Naive thymus-derived CD4-positive, alpha-beta T cell (primary cell): ENCODE data around the gene MYRF. TPM values are rescaled to one million over a fixed set of nuclear protein-coding genes. Genes with fewer than 3 reads are reported as not detected.

Experiments
- ATAC-seq: fragments of 150-1000 bp; cut with Tn5 transposase; 2 replicates; pipeline ENCODE4 v1.10.0; 2021; ENCODE audit warnings: mild to moderate bottlenecking, moderate library complexity
- CTCF ChIA-PET: fragments of 350-600 bp; sonication (Branson Sonifier 250); formaldehyde crosslinking; loops from one replicate; lab custom pipeline; 2021; ENCODE audit warnings: antibody characterized with exemption; lab: Charles Lee
- POLR2A ChIA-PET: fragments of 350-600 bp; sonication (Branson Sonifier 250); formaldehyde crosslinking; loops from one replicate; lab custom pipeline; 2021; ENCODE audit warnings: antibody characterized with exemption, inconsistent platforms; lab: Charles Lee
- DNase-seq, 9 donors: peaks; one replicate each; pipeline versions ENCODE4 v3.0.0 to v3.0.0-alpha.2; 2020 to 2022; ENCODE audit warnings: mixed read lengths in 1 of 9
- H3K27ac ChIP-seq: one replicate; pipeline ENCODE4 v1.7.0; 2013; ENCODE audit warnings: mild to moderate bottlenecking, low read depth, low read length, moderate library complexity
- H3K27me3 ChIP-seq, 2 donors: one replicate each; pipeline ENCODE4 v1.7.0; 2013; ENCODE audit warnings: low read length in 2 of 2, mild to moderate bottlenecking in 2 of 2, moderate library complexity in 2 of 2; ENCODE audit not compliant: control insufficient read depth in 2 of 2, insufficient read depth in 2 of 2
- H3K36me3 ChIP-seq, 3 experiments: 1 replicate in 2 of 3; 2 replicates in 1 of 3; pipeline ENCODE4 v1.7.0; 2013; ENCODE audit warnings: low read length in 3 of 3, mild to moderate bottlenecking in 3 of 3, moderate library complexity in 1 of 3; ENCODE audit not compliant: insufficient read depth in 3 of 3, control insufficient read depth in 2 of 3
- H3K4me1 ChIP-seq, 2 donors: one replicate each; pipeline ENCODE4 v1.7.0; 2013; ENCODE audit warnings: low read length in 2 of 2, mild to moderate bottlenecking in 2 of 2, moderate library complexity in 1 of 2; ENCODE audit not compliant: control insufficient read depth in 2 of 2, insufficient read depth in 2 of 2
- H3K4me3 ChIP-seq: 2 replicates; pipeline ENCODE4 v1.7.0; 2013; ENCODE audit warnings: mild to moderate bottlenecking, low read length
- H3K9me3 ChIP-seq, 3 experiments: 1 replicate in 2 of 3; 2 replicates in 1 of 3; pipeline ENCODE4 v1.7.0; 2013; ENCODE audit warnings: low read length in 3 of 3; ENCODE audit not compliant: control insufficient read depth in 2 of 3
- H3K27ac Mint-ChIP-seq, 9 donors: one replicate each; pipeline ENCODE4 v1.8.0; 2020 to 2022; ENCODE audit warnings: mixed read lengths in 9 of 9, mild to moderate bottlenecking in 8 of 9, moderate library complexity in 5 of 9, inconsistent platforms in 2 of 9
- H3K27me3 Mint-ChIP-seq, 5 donors: one replicate each; pipeline ENCODE4 v1.8.0; 2021 to 2022; ENCODE audit warnings: mixed read lengths in 5 of 5, mild to moderate bottlenecking in 1 of 5
- H3K36me3 Mint-ChIP-seq, 5 donors: one replicate each; pipeline ENCODE4 v1.8.0; 2020 to 2022; ENCODE audit warnings: mixed read lengths in 5 of 5, mild to moderate bottlenecking in 3 of 5, inconsistent platforms in 1 of 5
- H3K4me1 Mint-ChIP-seq, 7 donors: one replicate each; pipeline ENCODE4 v1.8.0; 2020 to 2022; ENCODE audit warnings: mixed read lengths in 7 of 7, mild to moderate bottlenecking in 3 of 7, inconsistent platforms in 1 of 7
- H3K4me3 Mint-ChIP-seq, 10 donors: one replicate each; pipeline ENCODE4 v1.8.0; 2020 to 2022; ENCODE audit warnings: mild to moderate bottlenecking in 10 of 10, mixed read lengths in 10 of 10, moderate library complexity in 6 of 10, inconsistent platforms in 2 of 10
- H3K9me3 Mint-ChIP-seq, 11 donors: one replicate each; pipeline ENCODE4 v1.8.0; 2020 to 2022; ENCODE audit warnings: mixed read lengths in 11 of 11, mild to moderate bottlenecking in 4 of 11, inconsistent platforms in 1 of 11, moderate library complexity in 1 of 11
- intact Hi-C, 2 donors: fragments of 100-400 bp; cut with micrococcal nuclease; formaldehyde crosslinking; loops; one replicate each; pipeline ENCODE4 v1.15.1; 2023
- polyA plus RNA-seq, 2 donors: library from polyadenylated mRNA; unstranded; fragments of 300-500 nt; fragmentation: Illumina TruSeq; gene quantifications; one replicate each; pipeline ENCODE4 v1.2.3, GENCODE V29; 2021
- total RNA-seq, 6 experiments: library from RNA in 5 of 6; stranded (reverse) in 5 of 6; gene quantifications; 1 replicate in 5 of 6; 2 replicates in 1 of 6; pipeline ENCODE4 v1.2.3 and lab custom pipeline; 2021 to 2026

Gene MYRF
- total and polyA plus RNA-seq, 7 experiments from 2014 or later = 0.19 to 1.5 (median 0.36) TPM; not detected in 1

- DNase-seq = no peak
- no peak overlapping the region for H3K4me3 Mint-ChIP-seq
- peaks cover 0 to 2% (median 0%) of the 10 kb centered on the region in 11 donors for H3K9me3 Mint-ChIP-seq
- H3K4me1 Mint-ChIP-seq = peaks cover 0 to 16% (median 12%) of the 10 kb centered on the region in 7 donors
- peaks cover 0 to 10% of the 10 kb centered on the region in 2 donors for H3K27me3 ChIP-seq
- intact Hi-C loops = no loop called here
- H3K36me3 Mint-ChIP-seq = peaks cover 0 to 12% (median 0%) of the 10 kb centered on the region in 5 donors
- peaks cover 0 to 9% (median 3%) of the 10 kb centered on the region in 5 donors for H3K27me3 Mint-ChIP-seq
- no peak overlapping the region for H3K4me3 ChIP-seq
- no peak overlapping the region for H3K27ac ChIP-seq
- ATAC-seq = no peak
- peaks cover 7 to 8% of the 10 kb centered on the region in 2 donors for H3K4me1 ChIP-seq
- H3K27ac Mint-ChIP-seq = no peak overlapping the region
- no peaks in the 10 kb centered on the region for H3K9me3 ChIP-seq
- ChIA-PET CTCF (no interaction called here), POLR2A (interaction anchor here (0.8 kb wide), 1 partner anchor 147 kb away, joined by 3 read pairs; no protein-coding TSS in a partner anchor)
- no peaks in the 10 kb centered on the region for H3K36me3 ChIP-seq
Measured at GRCh38 chr11:61820174-61820573, 67.7 kb downstream of the MYRF start.

- ATAC-seq (peak; percentile 26), DNase-seq (no peak)
- H3K4me3 ChIP-seq = peak overlapping the region; percentile 64
- intact Hi-C loops = loop anchor here (1.0 to 5.0 kb wide), 3 partner anchors 10 to 65 kb away; partner anchors contain the start of genes FADS1 (in 2 of the 2) and FADS3 (in 1 of the 2)
- Mint-ChIP-seq H3K4me1 (peaks cover 10 to 44% (median 17%) of the 10 kb centered on the region in 7 donors), H3K27ac (peak overlapping the region in 3 of 9 donors; percentile 73 to 93 (median 86)), H3K36me3 (peaks cover 0 to 17% (median 3%) of the 10 kb centered on the region in 5 donors), H3K9me3 (peaks cover 0 to 3% (median 0%) of the 10 kb centered on the region in 11 donors), H3K4me3 (peak overlapping the region; percentile 64 to 91 (median 82)), H3K27me3 (peaks cover 0 to 34% (median 23%) of the 10 kb centered on the region in 5 donors)
- no peaks in the 10 kb centered on the region for H3K9me3 ChIP-seq
- POLR2A ChIA-PET = no interaction called here
- H3K36me3 ChIP-seq = no peaks in the 10 kb centered on the region
- CTCF ChIA-PET = no interaction called here
- peak overlapping the region; percentile 43 for H3K27ac ChIP-seq
- H3K27me3 ChIP-seq = no peaks in the 10 kb centered on the region
- peaks cover 5 to 11% of the 10 kb centered on the region in 2 donors for H3K4me1 ChIP-seq
Measured at GRCh38 chr11:61826930-61827570, 74.6 kb downstream of the MYRF start.

GRCh38 chr11:61827571-61828378, 75.3 kb downstream of the MYRF start, which contains the start of gene FADS2:
FADS2 (plus strand) TSS chr11:61828300; CDS start chr11:61828391, 91 bp downstream.
- peak; percentile 92 for ATAC-seq
- peak within 1 kb of the TSS; percentile 64 for H3K4me3 ChIP-seq
- H3K9me3 ChIP-seq = no peaks in the 10 kb centered on the region
- H3K27me3 ChIP-seq = no peaks in the 10 kb centered on the region
- Mint-ChIP-seq H3K4me1 (peaks cover 10 to 51% (median 21%) of the 10 kb centered on the region in 7 donors), H3K36me3 (peaks cover 0 to 17% (median 3%) of the 10 kb centered on the region in 5 donors), H3K27me3 (peaks cover 0 to 38% (median 24%) of the 10 kb centered on the region in 5 donors), H3K9me3 (peaks cover 0 to 3% (median 0%) of the 10 kb centered on the region in 11 donors), H3K4me3 (peak within 1 kb of the TSS; percentile 77 to 91 (median 84)), H3K27ac (peak within 1 kb of the TSS in 4 of 9 donors; percentile 14 to 93 (median 80))
- H3K27ac ChIP-seq = peak within 1 kb of the TSS; percentile 43
- peaks cover 5 to 11% of the 10 kb centered on the region in 2 donors for H3K4me1 ChIP-seq
- intact Hi-C loops = loop anchor here (1.0 to 5.0 kb wide), 4 partner anchors 10 to 65 kb away; partner anchors contain the start of genes FADS1 (in 2 of the 2), FEN1 (in 2 of the 2), TMEM258 (in 2 of the 2) and FADS3 (in 1 of the 2)
- H3K36me3 ChIP-seq = no peaks in the 10 kb centered on the region
- ChIA-PET POLR2A (no interaction called here), CTCF (interaction anchor here (0.6 to 1.3 kb wide), 2 partner anchors 10 to 510 kb away, joined by 3 read pairs; no protein-coding TSS in a partner anchor)
- peak; percentile 44 to 94 (median 65) for DNase-seq

- H3K4me1 Mint-ChIP-seq = peaks cover 12 to 56% (median 22%) of the 10 kb centered on the region in 7 donors
- intact Hi-C loops = loop anchor here (1.0 to 5.0 kb wide), 2 partner anchors 36 to 64 kb away; partner anchors contain the start of genes FEN1 (in 2 of the 2), TMEM258 (in 2 of the 2) and FADS3 (in 1 of the 2)
- ChIA-PET CTCF (interaction anchor here (1.3 kb wide), 1 partner anchor 10 kb away, joined by 3 read pairs; no protein-coding TSS in a partner anchor), POLR2A (no interaction called here)
- Histone ChIP-seq H3K4me1 (peaks cover 5 to 11% of the 10 kb centered on the region in 2 donors), H3K4me3 (peak overlapping the region; percentile 64), H3K9me3 (no peaks in the 10 kb centered on the region), H3K27ac (peak overlapping the region; percentile 43), H3K36me3 (no peaks in the 10 kb centered on the region), H3K27me3 (no peaks in the 10 kb centered on the region)
- peaks cover 0 to 41% (median 25%) of the 10 kb centered on the region in 5 donors for H3K27me3 Mint-ChIP-seq
- peaks cover 0 to 3% (median 0%) of the 10 kb centered on the region in 11 donors for H3K9me3 Mint-ChIP-seq
- ATAC-seq (no peak), DNase-seq (no peak)
- H3K36me3 Mint-ChIP-seq = peaks cover 0 to 12% (median 3%) of the 10 kb centered on the region in 5 donors
- H3K4me3 Mint-ChIP-seq = peak overlapping the region; percentile 77 to 91 (median 84)
- peak overlapping the region in 2 of 9 donors; percentile 81 to 93 for H3K27ac Mint-ChIP-seq
Measured at GRCh38 chr11:61828379-61828628, 75.9 kb downstream of the MYRF start.

- ATAC-seq (peak; percentile 44), DNase-seq (peak in 7 of 9 donors; percentile 9 to 74 (median 31))
- intact Hi-C loops = loop anchor here (1.0 to 5.0 kb wide), 2 partner anchors 37 to 63 kb away; partner anchors contain the start of genes FEN1 (in 2 of the 2), TMEM258 (in 2 of the 2) and FADS3 (in 1 of the 2)
- H3K9me3 ChIP-seq = no peaks in the 10 kb centered on the region
- Mint-ChIP-seq H3K9me3 (peaks cover 0 to 5% (median 0%) of the 10 kb centered on the region in 11 donors), H3K36me3 (peaks cover 0 to 15% (median 3%) of the 10 kb centered on the region in 5 donors), H3K4me3 (peak overlapping the region; percentile 77 to 91 (median 84)), H3K27ac (peak overlapping the region in 2 of 9 donors; percentile 63 to 93), H3K4me1 (peaks cover 17 to 61% (median 27%) of the 10 kb centered on the region in 7 donors), H3K27me3 (peaks cover 0 to 46% (median 30%) of the 10 kb centered on the region in 5 donors)
- H3K27ac ChIP-seq = no peak overlapping the region
- peaks cover 5 to 11% of the 10 kb centered on the region in 2 donors for H3K4me1 ChIP-seq
- peak overlapping the region; percentile 64 for H3K4me3 ChIP-seq
- no peaks in the 10 kb centered on the region for H3K36me3 ChIP-seq
- ChIA-PET POLR2A (no interaction called here), CTCF (interaction anchor here (1.1 to 1.3 kb wide), 2 partner anchors 11 to 279 kb away, joined by 3 read pairs; no protein-coding TSS in a partner anchor)
- no peaks in the 10 kb centered on the region for H3K27me3 ChIP-seq
Measured at GRCh38 chr11:61828629-61829407, 76.4 kb downstream of the MYRF start.
